Measurements from ENCODE around the gene MLLT6.

GRCh38 chr17:38659415-38659814 is 45.7 kb upstream of the MLLT6 start:
- TF ChIP-seq EZH2 (conservative IDR thresholded peaks at IDR 0.05; ENCODE audit: low read depth, low read length) (no peak), ATRX (CRISPR knock-in tag; IDR thresholded peaks at IDR 0.05; ENCODE audit: borderline replicate concordance) (no peak), CBX5 (CRISPR knock-in tag; IDR thresholded peaks at IDR 0.05; ENCODE audit: borderline replicate concordance) (no peak), ZNF446 (CRISPR knock-in tag; IDR thresholded peaks at IDR 0.05) (no peak), CHD2 (IDR thresholded peaks at IDR 0.05; ENCODE audit: low read depth, low read length) (no peak), MXD1 (CRISPR knock-in tag; IDR thresholded peaks at IDR 0.05) (no peak), MYC (CRISPR knock-in tag; IDR thresholded peaks at IDR 0.05; ENCODE audit: borderline replicate concordance) (no peak), PTBP1 (IDR thresholded peaks at IDR 0.05; ENCODE audit: low read depth, low read length, poor library complexity, severe bottlenecking) (no peak)
- TF ChIP-seq, protein P1, sequence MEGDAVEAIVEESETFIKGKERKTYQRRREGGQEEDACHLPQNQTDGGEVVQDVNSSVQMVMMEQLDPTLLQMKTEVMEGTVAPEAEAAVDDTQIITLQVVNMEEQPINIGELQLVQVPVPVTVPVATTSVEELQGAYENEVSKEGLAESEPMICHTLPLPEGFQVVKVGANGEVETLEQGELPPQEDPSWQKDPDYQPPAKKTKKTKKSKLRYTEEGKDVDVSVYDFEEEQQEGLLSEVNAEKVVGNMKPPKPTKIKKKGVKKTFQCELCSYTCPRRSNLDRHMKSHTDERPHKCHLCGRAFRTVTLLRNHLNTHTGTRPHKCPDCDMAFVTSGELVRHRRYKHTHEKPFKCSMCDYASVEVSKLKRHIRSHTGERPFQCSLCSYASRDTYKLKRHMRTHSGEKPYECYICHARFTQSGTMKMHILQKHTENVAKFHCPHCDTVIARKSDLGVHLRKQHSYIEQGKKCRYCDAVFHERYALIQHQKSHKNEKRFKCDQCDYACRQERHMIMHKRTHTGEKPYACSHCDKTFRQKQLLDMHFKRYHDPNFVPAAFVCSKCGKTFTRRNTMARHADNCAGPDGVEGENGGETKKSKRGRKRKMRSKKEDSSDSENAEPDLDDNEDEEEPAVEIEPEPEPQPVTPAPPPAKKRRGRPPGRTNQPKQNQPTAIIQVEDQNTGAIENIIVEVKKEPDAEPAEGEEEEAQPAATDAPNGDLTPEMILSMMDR (CRISPR knock-in tag; IDR thresholded peaks at IDR 0.05), result no peak

Measured in HepG2 (cell line).